GM21360 (cell line): ENCODE measurements around the gene DLX5.

Source experiments
- ATAC-seq: cut with Tn5 transposase; IDR thresholded peaks from one replicate; pipeline ENCODE4 v1.9.1; 2021; ENCODE audit warnings: mild to moderate bottlenecking, moderate library complexity; ENCODE audit not compliant: unreplicated experiment

Gene DLX5

DNA sequence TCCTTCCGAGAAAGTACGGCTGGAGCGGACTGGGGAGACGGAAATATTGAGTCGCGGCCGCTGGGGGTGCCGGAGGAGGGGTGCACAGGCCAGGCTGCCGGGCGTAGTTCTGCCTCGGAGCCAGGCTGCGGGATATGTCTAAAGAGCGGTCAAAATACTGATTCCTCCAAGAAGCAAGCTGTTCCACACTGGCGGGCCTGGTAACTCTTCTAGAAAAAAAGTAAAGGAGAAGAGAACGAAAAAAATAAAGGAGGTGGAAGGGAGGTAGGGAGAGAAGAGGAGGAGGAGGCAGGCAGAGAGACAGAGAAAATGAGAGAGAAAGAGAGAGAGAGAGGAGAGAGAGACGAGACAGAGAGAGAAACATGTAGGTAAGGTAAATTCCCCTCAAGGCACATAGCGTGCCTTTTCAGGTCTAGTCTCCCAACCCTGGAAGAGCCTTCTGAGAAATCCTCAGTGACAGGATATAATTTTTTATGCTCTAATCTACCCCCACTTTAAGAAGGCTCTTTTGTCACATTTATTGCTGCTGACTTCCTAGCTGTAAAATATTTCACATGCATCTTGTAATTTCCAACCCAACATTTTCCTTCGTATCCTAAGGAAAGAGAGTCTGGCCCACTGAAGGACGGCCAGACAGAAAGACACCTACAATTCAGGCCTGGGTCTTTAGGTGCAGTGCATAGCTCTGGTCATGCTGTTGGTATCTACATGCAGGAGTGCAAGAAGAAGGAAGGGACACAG, 5.7 kb downstream of the DLX5 start:
- no peak for ATAC-seq

DNA sequence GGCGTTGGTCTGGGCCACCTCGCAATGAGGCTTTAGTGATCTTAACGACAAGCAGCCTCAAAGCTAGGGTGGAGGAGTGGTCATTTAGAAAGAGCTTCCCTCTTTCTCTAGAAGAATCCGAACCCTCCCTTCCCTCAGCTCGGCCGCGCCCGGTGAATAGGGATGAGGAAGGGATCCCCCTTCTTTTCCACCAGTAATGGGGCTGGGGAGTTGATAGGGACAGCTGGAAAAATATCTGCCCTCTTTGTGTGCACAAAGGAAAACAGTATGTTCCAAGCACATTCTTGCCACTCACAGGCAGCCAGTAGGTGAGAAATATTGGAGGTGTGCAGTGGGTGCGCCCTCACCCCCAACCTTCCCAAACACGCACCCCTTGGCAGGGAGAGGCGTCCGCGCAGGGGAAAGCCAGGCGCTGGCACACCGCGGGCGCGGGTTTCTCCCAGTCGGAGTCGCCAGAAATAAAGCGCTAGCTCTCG, 6.5 kb downstream of the DLX5 start:
- ATAC-seq: no peak

DNA sequence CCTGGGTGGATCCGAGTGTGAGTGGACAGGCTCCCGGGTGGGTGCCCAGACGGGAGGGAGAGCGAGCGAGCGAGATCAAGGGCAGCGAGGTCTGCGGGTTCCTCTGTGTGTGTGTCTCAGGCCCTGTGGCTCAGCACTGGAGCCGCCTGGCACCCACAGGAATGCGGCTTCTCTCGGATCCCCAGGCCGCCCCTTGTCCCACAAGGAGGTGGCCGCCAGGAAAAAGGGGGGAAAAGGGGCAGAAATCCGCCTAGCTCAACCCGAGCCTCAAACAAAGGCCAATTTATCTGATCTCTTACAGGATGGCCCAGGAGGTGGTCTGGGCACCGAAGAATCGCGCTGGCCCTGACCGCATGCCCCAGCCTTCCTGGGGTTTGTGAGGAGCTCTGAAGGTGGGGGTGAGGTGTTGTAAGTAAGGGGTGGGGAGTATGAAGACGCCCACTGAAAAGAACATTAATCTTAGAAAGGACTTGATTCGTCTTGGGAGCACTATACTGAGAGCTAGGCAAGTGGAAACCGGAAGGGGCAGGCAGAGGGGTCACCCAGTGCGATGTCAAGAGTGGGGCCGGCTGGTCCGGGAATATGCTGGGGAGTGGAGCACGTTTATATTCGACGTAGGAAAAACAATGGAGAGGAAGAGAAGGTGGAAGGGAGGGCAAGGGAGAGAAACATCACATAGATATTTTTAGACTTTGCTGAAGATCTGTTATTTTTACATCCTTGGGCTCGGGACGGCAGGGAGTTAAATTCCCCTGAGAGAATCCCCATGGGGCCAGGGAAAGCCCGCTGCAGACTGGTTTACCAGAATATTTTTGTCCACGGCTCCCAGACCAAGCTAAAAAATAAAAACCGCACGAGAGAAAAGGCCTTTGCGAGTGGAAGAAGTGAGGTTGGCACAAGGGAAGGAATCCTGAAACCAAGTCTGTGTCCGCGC, 7.2 kb downstream of the DLX5 start:
- ATAC-seq: no peak

DNA sequence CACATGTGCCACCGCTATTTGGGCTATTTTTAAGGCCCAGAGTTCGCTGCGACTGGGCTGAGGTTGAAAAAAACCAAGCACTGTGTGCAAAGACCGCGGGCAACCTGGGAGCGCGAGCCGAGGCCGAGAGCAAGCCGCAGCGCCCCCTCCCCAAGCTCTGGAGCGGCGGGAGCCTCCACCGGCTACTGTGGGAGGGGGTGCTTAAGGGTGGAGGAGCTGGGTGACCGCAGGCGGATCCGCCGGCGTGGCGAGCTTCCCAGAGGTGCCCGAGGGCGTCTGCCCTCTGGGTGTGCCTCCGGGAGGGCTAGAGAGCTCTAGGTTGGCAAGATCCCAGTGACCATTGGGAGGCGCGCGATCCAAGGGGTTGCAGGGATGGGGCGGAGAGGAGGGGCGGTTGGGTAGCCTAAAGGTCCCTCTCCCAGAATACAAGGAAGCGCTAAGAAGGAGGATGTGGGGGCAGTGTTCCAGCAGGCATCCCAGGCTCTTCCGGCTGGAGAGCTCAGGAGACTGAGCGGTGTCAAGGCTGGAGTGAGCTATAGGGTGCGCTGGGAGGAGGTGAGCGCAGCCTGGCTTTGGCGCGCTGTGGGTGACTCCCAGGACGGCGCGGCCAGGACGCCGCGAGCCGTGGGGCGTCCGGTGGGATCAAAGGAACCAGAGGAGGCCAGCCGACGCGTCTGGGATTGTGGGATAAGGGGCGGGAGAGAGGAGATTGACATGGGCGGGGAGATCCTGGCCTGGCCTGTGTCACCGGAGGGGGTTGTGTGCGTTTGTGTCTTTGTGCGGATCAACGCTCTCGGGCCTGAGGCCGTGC, 8.0 kb downstream of the DLX5 start:
- ATAC-seq: no peak

DNA sequence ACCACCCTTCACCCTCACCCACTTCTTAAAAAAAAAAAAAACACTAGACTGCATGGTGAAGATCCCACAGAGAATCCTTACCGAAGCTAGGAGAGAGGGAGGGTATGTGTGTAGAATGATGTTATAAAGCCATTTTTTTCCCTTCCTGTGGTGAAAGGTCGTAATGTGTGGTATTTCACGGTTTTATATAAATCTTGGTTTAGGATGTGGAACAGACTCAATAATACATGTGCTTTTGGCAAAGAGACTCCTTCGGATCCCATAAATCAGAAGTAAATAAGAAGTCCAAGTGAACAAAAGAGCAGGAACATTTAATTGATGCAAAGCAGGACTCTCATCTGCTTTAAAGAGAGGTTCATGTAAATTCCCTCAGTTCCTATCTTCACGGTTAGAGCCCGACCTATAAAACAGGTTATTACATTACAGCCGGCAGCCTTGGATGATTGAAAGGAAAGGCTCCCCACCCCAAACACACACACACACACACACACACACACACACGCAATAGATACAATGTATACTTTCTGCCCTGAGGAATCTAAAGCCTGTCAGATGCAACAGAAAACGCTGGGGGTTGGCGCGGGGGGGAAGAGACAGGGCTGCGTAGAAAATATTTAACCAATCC, 8.8 kb downstream of the DLX5 start:
- ATAC-seq: no peak

DNA sequence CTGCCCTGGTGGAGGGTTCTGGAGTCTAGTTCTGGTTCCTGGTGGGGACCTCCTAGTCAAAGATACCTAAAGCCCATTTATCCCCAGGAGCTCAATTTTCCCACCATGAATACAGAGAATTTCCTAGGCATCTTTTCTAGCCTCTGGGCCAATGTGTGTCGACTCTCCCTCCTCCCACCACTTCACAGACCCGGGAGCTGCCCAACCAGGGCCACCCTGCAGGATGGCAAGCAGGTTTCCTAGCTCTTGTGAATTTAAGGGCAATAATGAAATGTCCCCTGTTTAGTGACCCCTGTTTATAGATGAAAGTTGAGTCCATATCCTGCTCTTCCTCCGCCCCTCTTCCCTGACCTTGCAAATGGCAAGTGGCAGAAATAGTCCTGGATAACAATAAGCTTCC, 9.4 kb downstream of the DLX5 start:
- ATAC-seq: no peak

DNA sequence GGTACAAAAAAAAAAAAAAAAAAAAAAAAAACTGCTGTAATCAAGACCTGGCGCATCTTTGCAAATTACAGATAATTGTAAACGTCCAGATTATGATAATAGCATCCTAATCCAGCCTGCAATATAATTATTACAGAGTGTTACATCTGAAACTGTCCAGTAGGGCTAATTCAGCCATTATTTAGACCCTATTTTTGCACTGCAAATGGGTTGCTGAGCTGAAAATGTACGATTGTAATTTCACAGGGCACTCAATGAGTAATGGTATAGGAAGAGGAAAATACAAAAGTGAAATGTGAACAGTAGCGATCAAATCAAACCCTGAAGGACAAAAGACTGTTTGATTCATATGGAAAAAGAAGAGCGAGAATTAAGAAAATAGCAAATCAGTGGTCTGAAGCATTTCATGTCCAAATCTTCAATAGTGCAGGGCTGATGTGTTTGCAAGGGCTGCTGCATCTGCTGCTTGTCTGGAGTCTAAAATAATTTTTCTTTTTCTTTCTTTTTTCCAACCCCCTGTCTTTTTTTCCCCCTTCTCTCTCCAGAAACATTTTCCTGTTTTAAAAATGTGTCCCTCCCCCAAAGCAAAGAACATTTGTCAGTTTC, 10.4 kb downstream of the DLX5 start:
- ATAC-seq: no peak

DNA sequence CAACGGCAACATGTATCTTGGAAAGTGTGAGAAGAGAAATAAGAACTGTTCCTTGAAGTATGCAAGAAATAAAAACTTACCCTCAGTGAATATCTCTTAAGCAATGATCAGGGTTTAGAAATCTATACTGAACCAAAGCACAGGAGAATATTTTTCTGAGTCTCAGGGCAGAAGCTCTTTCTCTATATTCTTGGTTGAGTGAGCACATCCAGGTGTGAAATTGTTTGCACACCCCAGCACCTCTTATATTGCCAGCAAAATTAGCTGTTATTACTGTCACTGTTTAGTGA, 10.8 kb downstream of the DLX5 start:
- no peak for ATAC-seq

DNA sequence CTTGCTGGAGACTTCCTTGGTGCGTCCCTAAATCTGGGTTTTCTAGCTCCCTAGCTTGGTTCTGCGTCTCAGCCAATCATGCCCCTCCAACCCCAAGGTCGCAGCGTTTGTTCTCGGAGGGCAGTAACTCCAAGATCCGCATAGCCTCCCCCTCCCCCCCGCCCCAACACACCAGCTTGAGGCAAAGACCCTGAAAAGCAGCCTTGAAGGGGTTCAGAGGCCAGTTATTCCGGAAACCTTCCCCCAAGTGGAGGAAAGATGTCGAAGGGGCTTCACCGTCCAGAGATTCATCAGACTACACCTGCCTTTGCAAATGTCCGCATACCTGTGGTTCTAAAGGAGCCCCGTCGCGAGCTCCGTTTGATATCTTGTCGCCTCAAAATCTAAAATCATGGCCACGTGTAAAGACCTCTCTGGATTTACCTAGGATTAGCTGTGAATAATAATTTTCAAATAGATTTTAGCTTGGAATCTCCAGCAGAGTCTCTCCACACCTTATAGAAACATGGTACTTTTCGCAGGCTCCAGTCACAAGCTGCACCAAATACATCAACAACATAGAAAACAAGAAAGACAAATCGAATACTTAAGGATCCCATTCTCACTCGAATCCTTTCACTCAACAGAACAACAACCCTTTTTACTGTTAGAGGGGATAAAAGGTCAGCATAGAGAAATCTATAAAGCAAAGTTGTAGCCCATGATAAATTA, 11.3 kb downstream of the DLX5 start:
- no peak for ATAC-seq

DNA sequence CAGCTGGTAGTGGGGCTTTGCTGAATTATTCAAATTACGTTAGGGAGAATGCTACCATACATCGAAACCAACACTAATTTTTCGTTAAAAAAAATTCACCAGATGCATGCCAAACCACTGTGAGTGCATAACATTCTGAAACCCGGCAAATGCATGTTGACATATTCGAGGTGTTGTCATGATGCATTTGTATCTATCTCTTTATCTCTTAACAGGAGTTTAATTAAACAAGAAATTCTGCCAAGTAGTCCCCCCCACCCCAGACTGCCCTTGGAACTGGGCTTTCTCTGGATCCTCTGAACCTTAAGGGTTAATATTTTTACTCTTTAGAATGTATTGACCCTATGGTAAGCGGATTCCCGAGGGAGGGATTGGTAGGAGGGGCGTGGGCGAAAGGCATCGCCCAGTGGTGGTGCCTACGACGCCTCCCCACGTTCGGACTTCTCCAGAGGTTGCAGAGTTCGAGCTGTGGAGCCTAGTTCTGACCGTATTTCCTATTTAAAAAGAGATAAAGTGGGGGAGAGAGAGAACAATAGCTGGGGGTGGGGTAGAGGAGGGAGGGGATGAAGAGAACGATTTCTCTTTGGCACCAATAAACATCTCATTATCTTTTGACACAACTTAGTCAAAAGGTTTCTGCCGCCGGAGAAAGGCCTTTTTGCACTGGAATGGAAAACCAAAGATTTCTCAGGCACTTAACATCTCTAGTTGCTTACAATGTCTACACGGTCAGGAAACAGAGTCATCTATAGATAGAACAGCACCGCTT, 12.1 kb downstream of the DLX5 start:
- ATAC-seq: no peak

DNA sequence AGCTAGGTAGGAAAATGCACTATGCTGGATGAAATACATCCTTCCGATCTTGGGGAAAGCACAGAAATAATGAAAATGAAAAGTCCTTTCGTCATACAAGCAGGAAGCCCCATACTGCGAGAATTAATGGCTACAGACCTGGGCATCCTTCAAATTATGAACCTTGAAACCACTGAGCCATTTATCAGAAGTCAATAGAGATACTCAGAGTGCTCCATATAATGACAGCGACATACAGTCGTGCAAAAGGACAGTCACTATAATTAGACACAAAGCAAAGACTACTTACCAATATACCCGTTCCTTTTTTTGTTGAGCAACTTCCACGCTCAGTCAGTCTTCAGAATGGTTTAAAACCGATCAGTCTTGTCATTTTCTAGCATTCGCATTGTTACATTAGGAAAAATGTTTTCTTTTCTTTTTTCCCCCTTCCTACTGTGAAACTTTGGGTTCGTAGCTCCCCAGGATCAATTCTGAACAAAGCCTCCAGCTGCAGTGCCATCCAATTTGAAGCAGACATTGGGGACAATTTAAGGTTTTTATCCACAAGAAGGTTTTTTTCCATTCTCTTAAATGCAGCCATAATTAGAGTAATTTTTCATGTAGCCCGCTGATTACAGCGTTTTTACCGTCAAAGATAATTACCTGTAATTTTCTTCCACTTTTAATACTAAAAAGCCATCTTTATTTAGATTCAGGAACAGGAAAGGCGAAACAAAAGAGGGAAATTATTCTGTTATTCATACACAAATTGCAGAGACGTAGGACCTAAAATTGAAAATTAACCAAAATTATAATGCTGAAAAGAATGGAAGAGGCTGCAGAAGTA, 12.9 kb downstream of the DLX5 start:
- no peak for ATAC-seq

DNA sequence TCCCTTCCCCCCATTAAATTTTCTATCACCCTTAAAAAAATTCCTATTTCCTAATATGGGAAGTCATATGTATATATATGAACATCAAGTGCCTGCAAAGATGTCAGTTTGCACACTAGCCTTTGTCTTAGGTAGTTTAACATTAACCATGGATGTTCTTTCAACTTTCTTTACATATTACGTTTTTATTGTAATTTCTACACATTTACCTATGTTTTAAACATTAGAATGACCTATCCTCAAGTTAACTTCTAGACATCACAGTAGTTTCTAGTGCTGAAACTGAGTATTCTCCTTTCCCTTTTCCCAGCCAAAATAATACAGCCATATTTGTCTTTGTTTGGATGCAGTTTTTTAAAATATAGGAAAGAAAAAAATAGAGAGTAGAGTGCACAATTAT, 13.5 kb downstream of the DLX5 start:
- no peak for ATAC-seq

DNA sequence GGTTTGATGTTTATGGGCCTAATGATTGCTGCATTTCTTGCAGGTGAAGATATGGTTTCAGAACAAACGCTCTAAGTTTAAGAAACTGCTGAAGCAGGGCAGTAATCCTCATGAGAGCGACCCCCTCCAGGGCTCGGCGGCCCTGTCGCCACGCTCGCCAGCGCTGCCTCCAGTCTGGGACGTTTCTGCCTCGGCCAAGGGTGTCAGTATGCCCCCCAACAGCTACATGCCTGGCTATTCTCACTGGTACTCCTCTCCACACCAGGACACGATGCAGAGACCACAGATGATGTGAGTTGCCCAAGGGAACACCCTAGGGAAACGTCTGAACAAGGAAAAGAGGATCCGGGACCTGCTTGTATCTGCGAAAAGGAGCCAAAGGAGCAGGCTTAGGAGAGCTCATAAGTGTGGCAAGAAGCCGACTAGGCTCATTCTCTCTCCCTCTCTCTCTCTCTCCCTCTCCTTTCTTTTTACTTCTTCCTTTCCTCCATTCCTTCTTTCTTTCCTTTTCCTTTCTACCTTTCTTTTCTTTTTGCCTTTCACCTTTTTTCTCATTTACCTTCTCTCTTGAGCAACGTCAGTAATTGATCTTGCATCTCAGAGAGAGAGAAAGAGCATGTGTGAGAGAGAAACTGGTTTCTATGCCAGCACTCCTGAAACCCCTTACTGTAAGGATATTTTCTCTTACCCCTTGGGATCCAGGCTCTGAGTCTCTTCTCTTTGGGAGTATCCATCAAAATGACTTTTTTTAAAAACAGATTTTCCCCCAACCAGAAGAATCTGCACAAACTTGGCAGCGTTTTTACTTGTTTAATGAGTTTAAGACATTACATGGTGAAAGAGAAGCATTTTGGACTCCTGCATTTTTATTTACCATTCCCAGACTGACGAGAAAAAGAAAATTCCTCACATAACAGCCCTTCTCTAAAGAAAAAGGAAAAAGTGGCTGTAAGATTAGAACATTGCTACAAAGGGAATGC, 14.6 kb downstream of the DLX5 start:
- no peak for ATAC-seq

DNA sequence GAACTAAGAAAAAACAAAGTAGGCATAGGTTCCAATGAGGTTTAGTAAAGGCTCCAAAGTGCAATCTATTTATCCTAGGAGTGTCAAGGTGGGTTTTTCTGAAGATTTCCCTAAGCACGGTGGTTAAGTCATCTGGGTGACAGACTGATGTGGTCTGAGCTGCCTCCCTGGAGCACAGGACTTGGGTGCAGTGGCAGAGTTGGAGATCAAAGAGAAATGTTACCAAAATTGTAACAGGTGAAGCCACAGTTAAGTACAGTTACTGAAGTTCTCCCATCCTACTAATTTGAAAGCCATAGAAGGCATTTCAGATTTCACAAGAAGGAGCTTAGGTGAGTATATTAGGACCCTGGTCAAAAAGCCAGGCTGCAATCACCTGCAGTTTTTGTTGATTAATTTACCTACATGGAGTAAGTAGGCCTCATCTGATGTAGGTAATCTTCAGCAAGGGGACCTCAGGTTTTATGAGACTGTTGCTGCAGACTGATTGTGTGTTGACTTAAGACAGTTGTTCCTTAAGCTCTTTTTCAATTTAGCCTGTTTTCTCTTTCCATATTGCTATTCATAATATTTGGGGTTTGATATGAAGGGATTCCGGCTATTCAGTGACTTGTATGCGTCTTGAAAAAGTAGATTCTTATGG, 16.2 kb downstream of the DLX5 start:
- ATAC-seq: no peak

DNA sequence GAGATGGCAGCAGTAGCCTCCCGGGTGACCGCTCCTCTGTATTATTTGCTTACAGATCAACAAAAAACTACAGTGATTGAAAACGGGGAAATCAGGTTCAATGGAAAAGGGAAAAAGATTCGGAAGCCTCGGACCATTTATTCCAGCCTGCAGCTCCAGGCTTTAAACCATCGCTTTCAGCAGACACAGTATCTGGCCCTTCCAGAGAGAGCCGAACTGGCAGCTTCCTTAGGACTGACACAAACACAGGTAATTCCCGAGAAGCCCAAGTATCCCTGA, 17.1 kb downstream of the DLX5 start:
- ATAC-seq: no peak

DNA sequence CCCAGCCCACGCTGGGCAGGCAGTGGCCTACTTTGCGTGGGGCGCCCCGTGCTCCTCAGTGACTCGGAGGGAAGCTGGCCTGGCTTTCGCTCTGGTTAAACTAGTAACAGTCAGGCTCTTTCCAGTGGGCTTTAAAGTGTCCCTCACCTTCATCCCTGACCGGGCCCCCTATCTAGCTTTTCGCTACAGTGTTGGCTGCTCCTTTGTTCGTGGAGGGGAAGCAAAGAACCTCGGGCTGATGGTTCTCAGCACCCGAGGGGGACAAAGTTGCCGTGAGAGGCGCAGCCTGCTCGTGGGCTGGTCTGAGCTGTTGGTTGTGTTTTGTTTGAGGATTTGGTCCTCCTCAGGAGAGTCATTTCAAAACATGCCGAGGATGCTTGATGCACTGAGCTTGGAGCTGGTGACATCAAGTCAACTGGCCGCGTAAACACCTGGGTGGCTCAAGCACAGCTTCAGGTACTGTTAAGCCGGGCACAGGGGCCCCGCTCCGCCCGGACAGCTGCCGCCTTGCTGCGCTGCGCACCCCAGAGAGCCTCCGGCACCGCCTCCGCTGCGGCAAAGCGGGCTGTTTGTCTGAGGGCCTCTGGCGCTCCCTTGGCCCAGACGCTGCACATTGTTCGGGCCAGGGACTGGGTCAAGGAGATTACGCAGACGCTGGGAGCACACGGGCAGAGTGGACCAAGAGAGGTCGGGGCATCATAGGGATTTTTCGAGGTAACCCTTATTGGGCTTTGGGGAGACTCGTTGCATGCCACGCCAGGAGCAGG, 17.6 kb downstream of the DLX5 start:
- ATAC-seq: no peak
